ENCODE measurements around the gene LRCH4.

LRCH4 gene

DNA sequence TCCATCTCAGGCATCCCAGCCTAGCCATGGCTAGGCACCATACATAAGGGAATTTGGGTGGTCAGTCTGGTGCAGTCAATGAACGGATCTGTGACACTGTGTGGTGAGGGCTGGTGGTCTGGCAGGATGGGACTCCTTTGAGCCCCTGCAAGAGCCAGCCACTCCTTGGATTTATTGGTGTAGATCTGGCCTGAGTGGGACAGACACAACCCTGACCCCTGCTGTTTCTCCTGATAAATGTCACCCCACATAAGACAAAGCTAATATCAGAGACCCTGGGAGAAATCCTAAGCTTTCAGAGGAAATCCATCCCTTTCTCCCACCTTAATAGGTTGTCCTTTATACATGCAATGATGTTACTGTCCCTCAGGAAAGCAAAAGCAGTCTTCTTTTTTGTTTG lies 2.5 kb upstream of the LRCH4 start:
- Histone ChIP-seq H3K4me2 (ENCODE audit: insufficient read depth, low read length) (no peak overlapping the region), H3K27ac (ENCODE audit: low read length) (no peak overlapping the region), H3K4me1 (ENCODE audit: insufficient read depth, low read length) (peaks cover 25% of the 10 kb centered on the region), H3K79me2 (ENCODE audit: insufficient read depth, low read length) (peaks cover 24% of the 10 kb centered on the region), H3K4me3 (ENCODE audit: low read depth in 1 of 2, low read length in 2 of 2) (no peak overlapping the region), H3K36me3 (ENCODE audit: insufficient read depth, low read length) (0 out of 2 replicates have a peak, but pooled peaks cover 6% of the 10 kb centered on the region), H3K9ac (ENCODE audit: low read depth, low read length) (no peak overlapping the region), H3K9me3 (ENCODE audit: insufficient read depth, low read length, severe bottlenecking) (no peaks in the 10 kb centered on the region), H4K20me1 (ENCODE audit: insufficient read depth, low read length) (peaks cover 20% of the 10 kb centered on the region), H3K27me3 (ENCODE audit: insufficient read depth, low read length, poor library complexity) (no peaks in the 10 kb centered on the region), H2AFZ (ENCODE audit: low read depth, low read length) (no peak overlapping the region)
- ATAC-seq (ENCODE audit: insufficient read depth, low read depth) (no peak), DNase-seq (no peak)
- TF ChIP-seq CTCF (IDR thresholded peaks at IDR 0.05; ENCODE audit: borderline replicate concordance, extremely low read depth, low read length, poor library complexity, severe bottlenecking) (peak; percentile 52), EZH2 (IDR thresholded peaks at IDR 0.05; ENCODE audit: borderline replicate concordance, low read depth, low read length, severe bottlenecking) (no peak)

DNA sequence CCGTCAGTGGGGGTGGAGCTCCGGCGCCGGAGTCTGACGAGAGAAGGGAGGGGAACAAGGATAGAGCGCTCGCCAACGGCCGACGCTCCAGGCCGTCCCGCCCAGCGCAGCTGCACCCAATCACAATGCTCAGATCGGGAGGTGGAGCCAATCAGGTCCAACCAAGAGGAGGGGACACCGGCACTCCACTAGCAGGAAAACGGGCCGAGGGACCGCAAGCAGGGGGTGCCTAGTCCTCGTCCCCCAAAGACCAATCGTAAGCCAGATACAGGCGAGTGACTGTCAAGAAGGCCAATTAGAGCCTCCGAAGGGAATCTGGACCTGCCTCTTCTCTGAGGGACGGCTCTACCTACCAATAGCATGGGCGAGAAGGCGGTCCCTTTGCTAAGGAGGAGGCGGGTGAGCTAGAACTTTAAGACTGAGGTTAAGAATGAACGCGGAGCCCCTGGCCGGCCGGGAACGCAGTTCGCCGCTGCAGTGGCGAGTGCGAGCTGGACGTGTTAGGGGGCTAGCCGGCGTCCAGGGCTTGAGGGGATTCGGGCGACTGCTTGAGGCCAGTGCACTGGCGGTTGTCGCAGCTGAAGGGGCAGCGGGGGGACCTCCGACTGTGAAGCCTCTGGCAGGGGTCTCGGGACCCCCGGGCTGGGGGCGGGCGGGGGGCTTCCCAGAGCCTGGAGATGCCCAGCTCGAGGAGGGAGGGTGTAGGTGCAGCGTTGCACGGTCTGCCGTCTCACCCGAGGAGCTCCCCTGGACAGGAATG lies 517 bp upstream of the LRCH4 start, which contains the start of gene FBXO24:
Gene FBXO24, plus strand, starts transcription at position 63 of the 760 bp plus-strand sequence. Its CDS starts 298 bp downstream, at position 361.
- Histone ChIP-seq H3K4me2 (ENCODE audit: insufficient read depth, low read length) (peak within 1 kb of the TSS; percentile 89), H4K20me1 (ENCODE audit: insufficient read depth, low read length) (peaks cover 39% of the 10 kb centered on the region), H3K4me1 (ENCODE audit: insufficient read depth, low read length) (peaks cover 41% of the 10 kb centered on the region), H3K9me3 (ENCODE audit: insufficient read depth, low read length, severe bottlenecking) (no peaks in the 10 kb centered on the region), H3K4me3 (ENCODE audit: low read depth in 1 of 2, low read length in 2 of 2) (peak within 1 kb of the TSS; percentile 82 to 90), H3K79me2 (ENCODE audit: insufficient read depth, low read length) (peaks cover 43% of the 10 kb centered on the region), H3K36me3 (ENCODE audit: insufficient read depth, low read length) (peaks cover 23% of the 10 kb centered on the region), H3K27ac (ENCODE audit: low read length) (peak within 1 kb of the TSS; percentile 94), H3K27me3 (ENCODE audit: insufficient read depth, low read length, poor library complexity) (no peaks in the 10 kb centered on the region), H3K9ac (ENCODE audit: low read depth, low read length) (peak within 1 kb of the TSS; percentile 93), H2AFZ (ENCODE audit: low read depth, low read length) (peak within 1 kb of the TSS; percentile 85)
- peak; percentile 100 for DNase-seq
- TF ChIP-seq EZH2 (IDR thresholded peaks at IDR 0.05; ENCODE audit: borderline replicate concordance, low read depth, low read length, severe bottlenecking) = no peak
- no peak for TF ChIP-seq CTCF (IDR thresholded peaks at IDR 0.05; ENCODE audit: borderline replicate concordance, extremely low read depth, low read length, poor library complexity, severe bottlenecking)
- ATAC-seq (ENCODE audit: insufficient read depth, low read depth) = peak; percentile 86

GRCh38 chr7:100584683-100585510 lies 1.0 kb downstream of the LRCH4 start:
- Histone ChIP-seq H3K79me2 (ENCODE audit: insufficient read depth, low read length) (peaks cover 53% of the 10 kb centered on the region), H3K4me2 (ENCODE audit: insufficient read depth, low read length) (peak overlapping the region; percentile 89), H3K4me3 (ENCODE audit: low read depth in 1 of 2, low read length in 2 of 2) (peak overlapping the region; percentile 82 to 90), H4K20me1 (ENCODE audit: insufficient read depth, low read length) (peaks cover 50% of the 10 kb centered on the region), H3K9ac (ENCODE audit: low read depth, low read length) (peak overlapping the region; percentile 93), H3K9me3 (ENCODE audit: insufficient read depth, low read length, severe bottlenecking) (no peaks in the 10 kb centered on the region), H3K27me3 (ENCODE audit: insufficient read depth, low read length, poor library complexity) (no peaks in the 10 kb centered on the region), H3K4me1 (ENCODE audit: insufficient read depth, low read length) (peaks cover 41% of the 10 kb centered on the region), H3K36me3 (ENCODE audit: insufficient read depth, low read length) (peaks cover 39% of the 10 kb centered on the region), H3K27ac (ENCODE audit: low read length) (peak overlapping the region; percentile 94), H2AFZ (ENCODE audit: low read depth, low read length) (no peak overlapping the region)
- ATAC-seq (ENCODE audit: insufficient read depth, low read depth) (no peak), DNase-seq (no peak)
- TF ChIP-seq CTCF (IDR thresholded peaks at IDR 0.05; ENCODE audit: borderline replicate concordance, extremely low read depth, low read length, poor library complexity, severe bottlenecking) (no peak), EZH2 (IDR thresholded peaks at IDR 0.05; ENCODE audit: borderline replicate concordance, low read depth, low read length, severe bottlenecking) (no peak)
